ENCODE measurements around the gene KIF5A.
A peak's percentile ranks its signal among the peaks of the same experiment; 100 is the strongest.

The KIF5A gene

GRCh38 chr12:57610554-57611107 is 60.8 kb downstream of the KIF5A start:
- no peak for DNase-seq (ENCODE audit: low read depth, low spot score)
- Histone ChIP-seq H3K9ac (ENCODE audit: insufficient read length, low read depth) (peak overlapping the region; percentile 81), H3K4me1 (ENCODE audit: insufficient read depth, insufficient read length) (peaks cover 19% of the 10 kb centered on the region), H3K4me3 (ENCODE audit: insufficient read length, low read depth) (peak overlapping the region; percentile 55), H3K36me3 (ENCODE audit: insufficient read depth, insufficient read length, low read length) (peaks cover 55% of the 10 kb centered on the region), H3K27me3 (ENCODE audit: insufficient read depth, insufficient read length) (no peaks in the 10 kb centered on the region), H3K9me3 (ENCODE audit: insufficient read depth, low read length) (no peaks in the 10 kb centered on the region)
- no peak for TF ChIP-seq YY1 (IDR thresholded peaks at IDR 0.05; ENCODE audit: insufficient read depth, insufficient read length)
- TF ChIP-seq SUZ12 (IDR thresholded peaks at IDR 0.05; ENCODE audit: extremely low read depth, insufficient read depth, insufficient read length), result no peak
- TF ChIP-seq ZNF274 (IDR thresholded peaks at IDR 0.05; ENCODE audit: low read depth, low read length), result no peak

GRCh38 chr12:57611108-57611826 is 61.4 kb downstream of the KIF5A start, which contains the start of gene ARHGEF25:
Gene ARHGEF25 (plus strand): TSS chr12:57611435. CDS start chr12:57611895, 460 bp downstream.
- H3K9ac ChIP-seq (ENCODE audit: insufficient read length, low read depth), result peak within 1 kb of the TSS; percentile 81
- H3K4me1 ChIP-seq (ENCODE audit: insufficient read depth, insufficient read length), result peaks cover 19% of the 10 kb centered on the region
- H3K4me3 ChIP-seq (ENCODE audit: insufficient read length, low read depth), result peak within 1 kb of the TSS; percentile 60
- no peaks in the 10 kb centered on the region for H3K27me3 ChIP-seq (ENCODE audit: insufficient read depth, insufficient read length)
- TF ChIP-seq ZNF274 (IDR thresholded peaks at IDR 0.05; ENCODE audit: low read depth, low read length) (no peak), SUZ12 (IDR thresholded peaks at IDR 0.05; ENCODE audit: extremely low read depth, insufficient read depth, insufficient read length) (no peak), YY1 (IDR thresholded peaks at IDR 0.05; ENCODE audit: insufficient read depth, insufficient read length) (no peak)
- no peak for DNase-seq (ENCODE audit: low read depth, low spot score)
- no peaks in the 10 kb centered on the region for H3K9me3 ChIP-seq (ENCODE audit: insufficient read depth, low read length)
- peaks cover 60% of the 10 kb centered on the region for H3K36me3 ChIP-seq (ENCODE audit: insufficient read depth, insufficient read length, low read length)

DNA sequence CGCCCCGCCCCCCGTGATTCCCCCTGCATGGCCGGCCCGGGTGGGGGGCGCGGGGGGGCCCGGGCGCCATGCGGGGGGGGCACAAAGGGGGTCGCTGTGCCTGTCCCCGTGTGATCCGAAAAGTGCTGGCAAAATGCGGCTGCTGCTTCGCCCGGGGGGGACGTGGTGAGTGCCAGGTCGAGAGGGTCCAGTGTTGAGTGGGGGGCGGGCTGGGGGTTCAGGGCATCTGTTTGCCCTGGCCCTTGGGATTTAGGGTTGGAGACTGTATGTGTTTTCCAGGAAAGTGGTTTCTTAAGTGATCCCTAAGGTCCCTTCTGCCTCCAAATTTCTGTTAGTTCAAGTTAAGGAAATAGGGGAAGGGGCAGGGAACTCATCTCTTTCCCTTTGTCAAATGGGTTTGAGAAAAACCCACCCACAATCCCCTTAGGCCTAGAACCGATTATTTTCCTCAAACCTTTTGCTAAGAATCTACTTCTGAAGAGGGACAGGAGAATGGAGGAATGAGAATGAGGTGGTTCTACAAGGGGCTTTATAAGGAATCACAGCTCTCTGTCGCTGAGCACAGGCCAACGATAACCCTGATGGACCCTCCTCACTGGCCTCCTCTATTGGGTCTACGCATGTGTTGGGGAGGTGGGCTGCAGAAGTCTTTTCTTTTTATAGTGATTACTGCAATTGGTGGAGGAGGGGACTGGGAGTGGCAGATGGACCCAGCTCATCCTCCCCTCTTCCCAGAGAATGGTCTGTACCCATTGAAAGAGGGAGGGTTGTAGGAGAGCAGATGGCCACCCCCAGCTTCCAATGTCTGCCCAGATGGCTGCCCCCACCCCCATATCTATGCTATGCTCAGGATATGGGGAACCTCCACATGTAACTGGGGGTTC is 62.2 kb downstream of the KIF5A start:
- peaks cover 19% of the 10 kb centered on the region for H3K4me1 ChIP-seq (ENCODE audit: insufficient read depth, insufficient read length)
- no peak for DNase-seq (ENCODE audit: low read depth, low spot score)
- TF ChIP-seq ZNF274 (IDR thresholded peaks at IDR 0.05; ENCODE audit: low read depth, low read length), result no peak
- TF ChIP-seq YY1 (IDR thresholded peaks at IDR 0.05; ENCODE audit: insufficient read depth, insufficient read length), result no peak
- H3K4me3 ChIP-seq (ENCODE audit: insufficient read length, low read depth), result peak overlapping the region; percentile 60
- no peaks in the 10 kb centered on the region for H3K27me3 ChIP-seq (ENCODE audit: insufficient read depth, insufficient read length)
- H3K36me3 ChIP-seq (ENCODE audit: insufficient read depth, insufficient read length, low read length), result peaks cover 60% of the 10 kb centered on the region
- no peaks in the 10 kb centered on the region for H3K9me3 ChIP-seq (ENCODE audit: insufficient read depth, low read length)
- peak overlapping the region; percentile 76 for H3K9ac ChIP-seq (ENCODE audit: insufficient read length, low read depth)

DNA sequence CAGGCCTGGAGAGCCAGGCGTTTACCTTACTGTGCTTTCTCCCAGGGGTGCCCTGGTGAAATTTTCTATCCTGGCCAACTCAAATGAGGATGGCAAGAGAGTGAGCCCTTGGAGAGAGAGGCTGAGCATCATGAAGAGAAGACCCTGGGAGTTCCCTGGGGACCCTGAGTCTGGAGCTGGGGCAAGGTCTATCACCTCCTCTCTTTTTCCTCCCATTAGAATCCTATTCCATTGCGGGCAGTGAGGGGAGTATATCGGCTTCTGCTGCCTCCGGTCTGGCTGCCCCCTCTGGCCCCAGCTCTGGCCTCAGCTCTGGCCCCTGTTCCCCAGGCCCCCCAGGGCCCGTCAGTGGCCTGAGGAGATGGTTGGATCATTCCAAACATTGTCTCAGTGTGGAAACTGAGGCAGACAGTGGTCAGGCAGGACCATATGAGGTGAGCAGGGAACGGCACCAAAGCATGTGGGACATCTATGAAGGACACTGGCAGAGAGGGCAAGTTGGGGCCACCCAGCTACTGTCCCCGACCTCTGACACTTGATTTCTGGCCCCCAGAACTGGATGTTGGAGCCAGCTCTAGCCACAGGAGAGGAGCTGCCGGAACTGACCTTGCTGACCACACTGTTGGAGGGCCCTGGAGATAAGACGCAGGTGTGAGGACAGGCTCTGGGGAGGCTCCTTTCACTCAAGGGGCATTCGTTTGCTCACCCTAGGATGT is 63.0 kb downstream of the KIF5A start:
- no peaks in the 10 kb centered on the region for H3K9me3 ChIP-seq (ENCODE audit: insufficient read depth, low read length)
- H3K27me3 ChIP-seq (ENCODE audit: insufficient read depth, insufficient read length), result no peaks in the 10 kb centered on the region
- H3K4me1 ChIP-seq (ENCODE audit: insufficient read depth, insufficient read length), result peaks cover 19% of the 10 kb centered on the region
- TF ChIP-seq YY1 (IDR thresholded peaks at IDR 0.05; ENCODE audit: insufficient read depth, insufficient read length) (no peak), SUZ12 (IDR thresholded peaks at IDR 0.05; ENCODE audit: extremely low read depth, insufficient read depth, insufficient read length) (no peak)
- peaks cover 55% of the 10 kb centered on the region for H3K36me3 ChIP-seq (ENCODE audit: insufficient read depth, insufficient read length, low read length)
- no peak overlapping the region for H3K4me3 ChIP-seq (ENCODE audit: insufficient read length, low read depth)
- no peak overlapping the region for H3K9ac ChIP-seq (ENCODE audit: insufficient read length, low read depth)
- DNase-seq (ENCODE audit: low read depth, low spot score), result no peak

GRCh38 chr12:57613427-57614109 is 63.7 kb downstream of the KIF5A start:
- H3K9me3 ChIP-seq (ENCODE audit: insufficient read depth, low read length), result no peaks in the 10 kb centered on the region
- H3K9ac ChIP-seq (ENCODE audit: insufficient read length, low read depth), result no peak overlapping the region
- peaks cover 19% of the 10 kb centered on the region for H3K4me1 ChIP-seq (ENCODE audit: insufficient read depth, insufficient read length)
- H3K27me3 ChIP-seq (ENCODE audit: insufficient read depth, insufficient read length), result no peaks in the 10 kb centered on the region
- no peak for TF ChIP-seq ZNF274 (IDR thresholded peaks at IDR 0.05; ENCODE audit: low read depth, low read length)
- TF ChIP-seq SUZ12 (IDR thresholded peaks at IDR 0.05; ENCODE audit: extremely low read depth, insufficient read depth, insufficient read length), result no peak
- no peak for TF ChIP-seq YY1 (IDR thresholded peaks at IDR 0.05; ENCODE audit: insufficient read depth, insufficient read length)
- H3K4me3 ChIP-seq (ENCODE audit: insufficient read length, low read depth), result no peak overlapping the region
- peaks cover 50% of the 10 kb centered on the region for H3K36me3 ChIP-seq (ENCODE audit: insufficient read depth, insufficient read length, low read length)
- DNase-seq (ENCODE audit: low read depth, low spot score), result no peak

GRCh38 chr12:57614178-57614947 is 64.5 kb downstream of the KIF5A start:
- H3K27me3 ChIP-seq (ENCODE audit: insufficient read depth, insufficient read length), result no peaks in the 10 kb centered on the region
- H3K4me3 ChIP-seq (ENCODE audit: insufficient read length, low read depth), result no peak overlapping the region
- DNase-seq (ENCODE audit: low read depth, low spot score), result no peak
- H3K36me3 ChIP-seq (ENCODE audit: insufficient read depth, insufficient read length, low read length), result peaks cover 46% of the 10 kb centered on the region
- H3K9ac ChIP-seq (ENCODE audit: insufficient read length, low read depth), result no peak overlapping the region
- peaks cover 14% of the 10 kb centered on the region for H3K4me1 ChIP-seq (ENCODE audit: insufficient read depth, insufficient read length)
- TF ChIP-seq YY1 (IDR thresholded peaks at IDR 0.05; ENCODE audit: insufficient read depth, insufficient read length), result no peak
- no peak for TF ChIP-seq SUZ12 (IDR thresholded peaks at IDR 0.05; ENCODE audit: extremely low read depth, insufficient read depth, insufficient read length)
- TF ChIP-seq ZNF274 (IDR thresholded peaks at IDR 0.05; ENCODE audit: low read depth, low read length), result no peak
- H3K9me3 ChIP-seq (ENCODE audit: insufficient read depth, low read length), result no peaks in the 10 kb centered on the region

Data from NT2/D1 (cell line).